Stomach (tissue), 9 donors: ENCODE results near the gene EXOC3. TPM values are rescaled to one million over a fixed set of nuclear protein-coding genes. Genes with fewer than 3 reads are reported as not detected.
"Not testable (repeated sequence)": the region's sequence is repeated elsewhere in the genome, so short reads cannot be mapped to it uniquely, and the experiment has no call there.

ENCODE experiments used
- DNase-seq, 2 donors: peaks; one replicate each; pipeline versions ENCODE4 v3.0.0 to v3.0.0-alpha.2; 2013 to 2019
- H3K27ac ChIP-seq, 5 donors: fragments of 200-600 bp in 4 of 5; sonication (generic) in 4 of 5; one replicate each; pipeline ENCODE4 v1.5.1; 2013 to 2019; ENCODE audit warnings: mild to moderate bottlenecking in 1 of 5, moderate library complexity in 1 of 5
- H3K27me3 ChIP-seq, 3 donors: fragments of 200-600 bp; sonication (generic); one replicate each; pipeline ENCODE4 v1.5.1; 2017 to 2019; ENCODE audit warnings: mixed run types in 1 of 3
- H3K36me3 ChIP-seq, 4 donors: fragments of 200-600 bp; sonication (generic); 1 replicate in 3 of 4; 2 replicates in 1 of 4; pipeline ENCODE4 v1.5.1; 2016 to 2019
- H3K4me1 ChIP-seq, 4 donors: fragments of 200-600 bp; sonication (generic); one replicate each; pipeline ENCODE4 v1.5.1; 2016 to 2019
- H3K4me3 ChIP-seq, 4 donors: fragments of 200-600 bp; sonication (generic) in 3 of 4; one replicate each; pipeline ENCODE4 v1.5.1; 2016 to 2019; ENCODE audit warnings: mild to moderate bottlenecking in 1 of 4
- H3K9me3 ChIP-seq, 4 donors: fragments of 200-600 bp; sonication (generic); one replicate each; pipeline ENCODE4 v1.5.1; 2016 to 2019
- CTCF ChIP-seq, 7 experiments: fragments of 450-650 bp in 4 of 7; fragments of 200-600 bp in 3 of 7; sonication (generic) in 3 of 7; IDR thresholded peaks; one replicate each; pipeline ENCODE4 v1.5.1; 2016 to 2019; ENCODE audit warnings: antibody characterized with exemption in 7 of 7, control low read depth in 2 of 7, mild to moderate bottlenecking in 1 of 7
- EP300 ChIP-seq: sonication (generic); formaldehyde crosslinking; IDR thresholded peaks from one replicate; pipeline ENCODE4 v1.6.1; 2017; ENCODE audit warnings: antibody characterized with exemption
- POLR2A ChIP-seq, 4 donors: fragments of 450-650 bp; IDR thresholded peaks; one replicate each; pipeline ENCODE4 v1.6.1; 2016; ENCODE audit warnings: antibody characterized with exemption in 4 of 4, control low read depth in 2 of 4, mild to moderate bottlenecking in 1 of 4, moderate library complexity in 1 of 4
- POLR2AphosphoS5 ChIP-seq, 3 donors: sonication (generic); formaldehyde crosslinking; IDR thresholded peaks; one replicate each; pipeline ENCODE4 v1.6.1; 2016; ENCODE audit warnings: antibody characterized with exemption in 3 of 3
- WGBS, 5 donors: extraction: QIAGEN DNeasy Blood & Tissue Kit in 3 of 5; methylation state at CpG; one replicate each; pipeline versions ENCODE4 v1.1.5 to v1.1.7; 2013 to 2018; 5-methylcytosine and 5-hydroxymethylcytosine counted together
- intact Hi-C: fragments of 100-400 bp; cut with DNase I; formaldehyde crosslinking; loops from one replicate; pipeline ENCODE4 v1.15.1; 2023; ENCODE audit warnings: low total_unique reads
- polyA plus RNA-seq, 3 donors: library from polyadenylated mRNA; stranded (reverse); fragments of 200-250 nt; gene quantifications; one replicate each; pipeline ENCODE4 v1.2.3, GENCODE V29; 2013
- total RNA-seq, 5 donors: library from RNA; depleted of rRNA; stranded (reverse); fragments of >200 nt; gene quantifications; one replicate each; pipeline versions ENCODE4 v1.1.0 to v1.2.3, GENCODE V29; 2014 to 2016
- donor health status: healthy with polysubstance abuse.
- donor health status: Bipolar disorder and iron deficiency.
- donor health status: healthy.

Gene EXOC3
- total and polyA plus RNA-seq, 8 donors = 29.9 to 133 (median 59.3) TPM

- peak overlapping the region; percentile 90 to 99 (median 94) for H3K4me3 ChIP-seq
- H3K9me3 ChIP-seq = no peaks in the 10 kb centered on the region
- DNase-seq = peak; percentile 37 to 77
- TF ChIP-seq CTCF (IDR thresholded peaks at IDR 0.05) (no peak), POLR2A (IDR thresholded peaks at IDR 0.05) (no peak), POLR2AphosphoS5 (IDR thresholded peaks at IDR 0.05) (no peak), EP300 (no peak)
- H3K36me3 ChIP-seq = peaks cover 0 to 25% (median 11%) of the 10 kb centered on the region in 4 donors
- H3K4me1 ChIP-seq = peaks cover 21 to 46% (median 44%) of the 10 kb centered on the region in 4 donors
- WGBS, 5 donors = 1 to 5% (median 2%) methylated on average over 28 to 44 of the region's 44 CpGs
- H3K27ac ChIP-seq = peak overlapping the region; percentile 66 to 86 (median 81)
- intact Hi-C loops = no loop called here
- H3K27me3 ChIP-seq = peaks cover 19 to 50% (median 25%) of the 10 kb centered on the region in 3 donors
Measured at GRCh38 chr5:473551-474192, 30.7 kb downstream of the EXOC3 start.

GRCh38 chr5:474232-474839, 31.4 kb downstream of the EXOC3 start:
- 0 to 3% (median 0%) methylated on average over 2 to 44 of the region's 50 CpGs for WGBS, 5 donors
- Histone ChIP-seq H3K4me3 (peak overlapping the region; percentile 90 to 99 (median 94)), H3K36me3 (peaks cover 0 to 18% (median 7%) of the 10 kb centered on the region in 4 donors), H3K27me3 (peaks cover 24 to 57% (median 31%) of the 10 kb centered on the region in 3 donors), H3K4me1 (peaks cover 21 to 46% (median 44%) of the 10 kb centered on the region in 4 donors)
- H3K9me3 ChIP-seq, DNase-seq, intact Hi-C loops, H3K27ac ChIP-seq: not testable (repeated sequence)

- TF ChIP-seq POLR2A (IDR thresholded peaks at IDR 0.05) (no peak), CTCF (IDR thresholded peaks at IDR 0.05) (no peak), EP300 (no peak), POLR2AphosphoS5 (IDR thresholded peaks at IDR 0.05) (no peak)
- no peak overlapping the region for H3K27ac ChIP-seq
- H3K4me3 ChIP-seq = peak overlapping the region; percentile 11 to 92 (median 38)
- WGBS, 5 donors = 8 to 24% (median 16%) methylated on average over 17 to 50 of the region's 50 CpGs
- H3K27me3 ChIP-seq = peaks cover 24 to 64% (median 38%) of the 10 kb centered on the region in 3 donors
- peaks cover 21 to 46% (median 44%) of the 10 kb centered on the region in 4 donors for H3K4me1 ChIP-seq
- intact Hi-C loops = no loop called here
- peaks cover 0 to 11% (median 3%) of the 10 kb centered on the region in 4 donors for H3K36me3 ChIP-seq
- no peaks in the 10 kb centered on the region for H3K9me3 ChIP-seq
- DNase-seq = peak in 1 of 2 donors; percentile 60
Measured at GRCh38 chr5:474840-475661, 32.1 kb downstream of the EXOC3 start.

GRCh38 chr5:475704-476101, 32.7 kb downstream of the EXOC3 start:
- WGBS, 5 donors = 61 to 75% (median 68%) methylated on average over 4 to 8 of the region's 8 CpGs
- no peak for DNase-seq
- Histone ChIP-seq H3K9me3 (no peaks in the 10 kb centered on the region), H3K27ac (no peak overlapping the region), H3K4me3 (no peak overlapping the region), H3K36me3 (peaks cover 0 to 8% (median 3%) of the 10 kb centered on the region in 4 donors), H3K4me1 (peaks cover 21 to 44% (median 43%) of the 10 kb centered on the region in 4 donors), H3K27me3 (peaks cover 24 to 70% (median 44%) of the 10 kb centered on the region in 3 donors)
- TF ChIP-seq CTCF (IDR thresholded peaks at IDR 0.05) (no peak), POLR2AphosphoS5 (IDR thresholded peaks at IDR 0.05) (no peak), EP300 (no peak), POLR2A (IDR thresholded peaks at IDR 0.05) (no peak)
- intact Hi-C loops = no loop called here
